Parathyroid adenoma (tissue), 2 donors: ENCODE measurements around the gene ECSCR.

Source experiments
- H2AFZ ChIP-seq: fragments of 300-600 bp; sonication (generic); one replicate; pipeline ENCODE4 v1.7.0; 2017; ENCODE audit warnings: antibody characterized with exemption, mild to moderate bottlenecking
- H3K27ac ChIP-seq: fragments of 300-600 bp; sonication (generic); one replicate; pipeline ENCODE4 v1.7.0; 2017
- H3K27me3 ChIP-seq: fragments of 300-600 bp; sonication (generic); one replicate; pipeline ENCODE4 v1.7.0; 2017; ENCODE audit warnings: low read length; ENCODE audit not compliant: control insufficient read depth, insufficient read depth
- H3K36me3 ChIP-seq: fragments of 300-600 bp; sonication (generic); one replicate; pipeline ENCODE4 v1.7.0; 2017; ENCODE audit warnings: low read length; ENCODE audit not compliant: control insufficient read depth, insufficient read depth
- H3K4me1 ChIP-seq: fragments of 300-600 bp; sonication (generic); one replicate; pipeline ENCODE4 v1.7.0; 2017; ENCODE audit warnings: control low read depth
- H3K4me2 ChIP-seq: fragments of 300-600 bp; sonication (generic); one replicate; pipeline ENCODE4 v1.7.0; 2017; ENCODE audit warnings: low read length
- H3K4me3 ChIP-seq: fragments of 300-600 bp; sonication (generic); one replicate; pipeline ENCODE4 v1.7.0; 2017; ENCODE audit warnings: low read depth, low read length
- H3K79me2 ChIP-seq: fragments of 300-600 bp; sonication (generic); one replicate; pipeline ENCODE4 v1.7.0; 2017; ENCODE audit warnings: control low read depth
- H3K9ac ChIP-seq: fragments of 300-600 bp; sonication (generic); one replicate; pipeline ENCODE4 v1.7.0; 2017; ENCODE audit warnings: mild to moderate bottlenecking
- H3K9me3 ChIP-seq: fragments of 300-600 bp; sonication (generic); one replicate; pipeline ENCODE4 v1.7.0; 2017; ENCODE audit warnings: low read length; ENCODE audit not compliant: control insufficient read depth
- TF ChIP-seq, protein P1 (sequence below): fragments of 300-600 bp; sonication (generic); IDR thresholded peaks from one replicate; pipeline ENCODE4 v1.7.0; 2017; ENCODE audit warnings: antibody characterized with exemption, mild to moderate bottlenecking
- donor health status: primary hyperparathyroidism.

Gene ECSCR

GRCh38 chr5:139457241-139457640 lies 5.3 kb downstream of the ECSCR start:
- H2AFZ ChIP-seq: no peak overlapping the region
- TF ChIP-seq, protein P1, sequence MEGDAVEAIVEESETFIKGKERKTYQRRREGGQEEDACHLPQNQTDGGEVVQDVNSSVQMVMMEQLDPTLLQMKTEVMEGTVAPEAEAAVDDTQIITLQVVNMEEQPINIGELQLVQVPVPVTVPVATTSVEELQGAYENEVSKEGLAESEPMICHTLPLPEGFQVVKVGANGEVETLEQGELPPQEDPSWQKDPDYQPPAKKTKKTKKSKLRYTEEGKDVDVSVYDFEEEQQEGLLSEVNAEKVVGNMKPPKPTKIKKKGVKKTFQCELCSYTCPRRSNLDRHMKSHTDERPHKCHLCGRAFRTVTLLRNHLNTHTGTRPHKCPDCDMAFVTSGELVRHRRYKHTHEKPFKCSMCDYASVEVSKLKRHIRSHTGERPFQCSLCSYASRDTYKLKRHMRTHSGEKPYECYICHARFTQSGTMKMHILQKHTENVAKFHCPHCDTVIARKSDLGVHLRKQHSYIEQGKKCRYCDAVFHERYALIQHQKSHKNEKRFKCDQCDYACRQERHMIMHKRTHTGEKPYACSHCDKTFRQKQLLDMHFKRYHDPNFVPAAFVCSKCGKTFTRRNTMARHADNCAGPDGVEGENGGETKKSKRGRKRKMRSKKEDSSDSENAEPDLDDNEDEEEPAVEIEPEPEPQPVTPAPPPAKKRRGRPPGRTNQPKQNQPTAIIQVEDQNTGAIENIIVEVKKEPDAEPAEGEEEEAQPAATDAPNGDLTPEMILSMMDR: no peak
- no peak overlapping the region for H3K9ac ChIP-seq
- H3K79me2 ChIP-seq: no peaks in the 10 kb centered on the region
- H3K27me3 ChIP-seq: no peaks in the 10 kb centered on the region
- H3K27ac ChIP-seq: no peak overlapping the region
- H3K4me1 ChIP-seq: no peaks in the 10 kb centered on the region
- H3K9me3 ChIP-seq: no peaks in the 10 kb centered on the region
- no peak overlapping the region for H3K4me3 ChIP-seq
- no peaks in the 10 kb centered on the region for H3K36me3 ChIP-seq
- no peak overlapping the region for H3K4me2 ChIP-seq

DNA sequence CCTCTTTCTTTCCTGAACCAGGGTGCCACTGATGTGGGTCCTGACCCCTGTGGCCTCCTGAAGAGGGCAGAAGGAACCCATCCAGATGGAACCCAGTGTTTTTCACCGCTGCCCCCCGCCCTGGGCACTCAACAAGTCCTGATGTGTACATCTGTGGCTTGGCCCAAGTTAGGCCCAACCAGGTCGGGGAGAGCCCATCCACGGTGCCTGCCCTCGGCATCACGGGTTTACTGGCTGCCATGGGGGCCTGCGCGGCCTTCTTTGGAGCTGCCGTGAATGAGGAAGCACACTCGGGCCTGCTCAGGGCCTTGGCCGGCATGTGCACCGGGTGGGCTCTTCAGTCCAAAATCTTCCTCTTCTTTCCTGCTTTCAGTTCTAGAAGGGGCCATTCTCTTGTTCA lies 5.8 kb downstream of the ECSCR start:
- Histone ChIP-seq H3K9me3 (no peaks in the 10 kb centered on the region), H3K4me1 (no peaks in the 10 kb centered on the region)
- TF ChIP-seq, protein P1: no peak

GRCh38 chr5:139454568-139455290 lies 7.8 kb downstream of the ECSCR start:
- TF ChIP-seq, protein P1: no peak
- Histone ChIP-seq H3K4me3 (no peak overlapping the region), H3K36me3 (no peaks in the 10 kb centered on the region), H3K9ac (no peak overlapping the region), H3K27ac (no peak overlapping the region), H2AFZ (no peak overlapping the region), H3K27me3 (no peaks in the 10 kb centered on the region), H3K9me3 (no peaks in the 10 kb centered on the region), H3K4me1 (no peaks in the 10 kb centered on the region), H3K4me2 (no peak overlapping the region), H3K79me2 (no peaks in the 10 kb centered on the region)

More for the DNA sequence above, 5.8 kb downstream of the ECSCR start:
- no peak overlapping the region for H3K4me2 ChIP-seq
- no peak overlapping the region for H3K4me3 ChIP-seq
- no peak overlapping the region for H3K9ac ChIP-seq
- no peaks in the 10 kb centered on the region for H3K79me2 ChIP-seq
- H2AFZ ChIP-seq: no peak overlapping the region
- no peak overlapping the region for H3K27ac ChIP-seq
- H3K36me3 ChIP-seq: no peaks in the 10 kb centered on the region
- no peaks in the 10 kb centered on the region for H3K27me3 ChIP-seq

DNA sequence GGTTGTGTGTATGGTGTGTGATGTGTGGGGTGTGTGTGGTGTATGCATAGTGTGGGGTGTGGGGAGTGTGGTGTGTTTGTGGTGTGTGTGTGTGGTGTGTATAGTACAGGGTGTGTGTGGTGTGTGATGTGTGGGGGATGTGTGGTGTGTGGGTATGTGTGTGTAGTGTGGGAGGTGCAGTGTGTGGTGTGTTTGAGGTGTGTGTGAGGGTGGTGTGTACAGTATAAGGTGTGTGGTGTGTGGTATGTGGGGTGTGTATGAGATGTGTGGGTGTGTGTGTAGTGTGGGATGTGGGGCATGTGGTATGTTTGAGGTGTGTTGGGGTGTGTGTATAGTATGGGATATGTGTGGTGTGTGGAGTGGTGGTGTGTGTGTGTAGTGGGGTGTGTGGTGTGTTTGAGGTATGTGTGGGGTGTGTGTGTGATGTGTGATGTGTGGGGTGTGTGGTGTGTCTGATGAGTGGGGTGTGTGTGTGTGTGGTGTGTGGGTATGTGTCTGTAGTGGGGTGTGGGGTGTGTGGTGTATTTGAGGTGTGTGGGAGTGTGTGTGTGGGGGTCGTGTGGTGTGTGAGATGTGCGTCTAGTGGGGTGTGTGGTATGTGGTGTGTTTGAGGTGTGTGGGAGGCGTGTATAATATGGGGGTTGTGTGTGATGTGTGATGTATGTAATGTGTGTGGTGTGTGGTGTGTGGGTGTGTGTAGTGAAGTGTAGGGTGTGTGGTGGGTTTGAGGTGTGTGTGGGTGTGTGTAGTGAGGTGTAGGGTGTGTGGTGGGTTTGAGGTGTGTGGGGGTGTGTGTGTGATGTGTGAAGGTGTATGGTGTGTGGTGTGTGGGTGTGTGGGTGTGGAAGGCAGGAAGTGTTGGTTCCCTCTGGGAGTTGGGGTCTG lies 8.6 kb downstream of the ECSCR start:
- no peak overlapping the region for H3K4me3 ChIP-seq
- no peaks in the 10 kb centered on the region for H3K9me3 ChIP-seq
- H3K9ac ChIP-seq: no peak overlapping the region
- no peak overlapping the region for H3K4me2 ChIP-seq
- no peaks in the 10 kb centered on the region for H3K27me3 ChIP-seq
- H3K36me3 ChIP-seq: no peaks in the 10 kb centered on the region
- no peak overlapping the region for H3K27ac ChIP-seq
- H2AFZ ChIP-seq: no peak overlapping the region
- no peaks in the 10 kb centered on the region for H3K79me2 ChIP-seq
- H3K4me1 ChIP-seq: no peaks in the 10 kb centered on the region
- TF ChIP-seq, protein P1: no peak
